Activated effector memory CD4-positive, alpha-beta T cell treated with Interleukin-2 at 50 U/mL for 16 hours (primary cell): ENCODE data around the gene MORN3.
"Not testable (repeated sequence)": the region's sequence is repeated elsewhere in the genome, so short reads cannot be mapped to it uniquely, and the experiment has no call there.

Source experiments
- DNase-seq: peaks from one replicate; pipeline ENCODE4 v3.0.0-alpha.2; 2020

Gene MORN3

GRCh38 chr12:121689430-121689829 lies 20.0 kb upstream of the MORN3 start:
- no peak for DNase-seq

GRCh38 chr12:121688966-121689365 lies 19.5 kb upstream of the MORN3 start:
- no peak for DNase-seq

- not testable (repeated sequence) for DNase-seq
Measured at GRCh38 chr12:121679661-121680197, 10.3 kb upstream of the MORN3 start.

- no peak for DNase-seq
Measured at GRCh38 chr12:121678716-121679300, 9.4 kb upstream of the MORN3 start.

- DNase-seq, result no peak
Measured at GRCh38 chr12:121678305-121678704, 8.9 kb upstream of the MORN3 start.

GRCh38 chr12:121676190-121676589 lies 6.7 kb upstream of the MORN3 start:
- DNase-seq, result no peak

GRCh38 chr12:121673013-121673511 lies 3.6 kb upstream of the MORN3 start:
- DNase-seq, result no peak

GRCh38 chr12:121668750-121669520 lies 519 bp downstream of the MORN3 start:
- DNase-seq, result peak; percentile 29

- not testable (repeated sequence) for DNase-seq
Measured at GRCh38 chr12:121666829-121667228, 2.6 kb downstream of the MORN3 start.

GRCh38 chr12:121663610-121663929 lies 5.9 kb downstream of the MORN3 start:
- no peak for DNase-seq

GRCh38 chr12:121661353-121662105 lies 7.9 kb downstream of the MORN3 start:
- DNase-seq, result not testable (repeated sequence)

GRCh38 chr12:121657305-121658008 lies 12.0 kb downstream of the MORN3 start:
- DNase-seq, result no peak

GRCh38 chr12:121656122-121656521 lies 13.3 kb downstream of the MORN3 start:
- DNase-seq, result no peak

- no peak for DNase-seq
Measured at GRCh38 chr12:121653999-121654398, 15.5 kb downstream of the MORN3 start.

GRCh38 chr12:121652767-121653497 lies 16.5 kb downstream of the MORN3 start:
- no peak for DNase-seq

- no peak for DNase-seq
Measured at GRCh38 chr12:121651320-121651719, 18.1 kb downstream of the MORN3 start.

GRCh38 chr12:121649819-121650353 lies 19.6 kb downstream of the MORN3 start:
- no peak for DNase-seq

GRCh38 chr12:121649322-121649721 lies 20.1 kb downstream of the MORN3 start:
- DNase-seq, result no peak

GRCh38 chr12:121648458-121649028 lies 20.9 kb downstream of the MORN3 start:
- DNase-seq, result no peak

GRCh38 chr12:121641343-121641630 lies 28.2 kb downstream of the MORN3 start:
- DNase-seq, result no peak

- no peak for DNase-seq
Measured at GRCh38 chr12:121638298-121639202, 30.9 kb downstream of the MORN3 start.
